Sigmoid colon (tissue), 7 donors: ENCODE results near the gene EPHA7. TPM values are rescaled to one million over a fixed set of nuclear protein-coding genes. Genes with fewer than 3 reads are reported as not detected.

Experiments
- DNase-seq: peaks from one replicate; pipeline ENCODE4 v3.0.0-alpha.2; 2019
- H3K27ac ChIP-seq, 4 donors: fragments of 200-600 bp; sonication (generic); one replicate each; pipeline ENCODE4 v1.5.1; 2016 to 2019; ENCODE audit warnings: mild to moderate bottlenecking in 1 of 4
- H3K27me3 ChIP-seq, 3 donors: fragments of 200-600 bp; sonication (generic); one replicate each; pipeline ENCODE4 v1.5.1; 2019; ENCODE audit warnings: mild to moderate bottlenecking in 1 of 3
- H3K36me3 ChIP-seq, 4 donors: fragments of 200-600 bp; sonication (generic); one replicate each; pipeline ENCODE4 v1.5.1; 2016 to 2019
- H3K4me1 ChIP-seq, 4 donors: fragments of 200-600 bp; sonication (generic); one replicate each; pipeline ENCODE4 v1.5.1; 2017 to 2019
- H3K4me3 ChIP-seq, 4 donors: fragments of 200-600 bp; sonication (generic); one replicate each; pipeline ENCODE4 v1.5.1; 2017 to 2019; ENCODE audit warnings: mild to moderate bottlenecking in 2 of 4, moderate library complexity in 1 of 4
- H3K9me3 ChIP-seq, 4 donors: fragments of 200-600 bp in 3 of 4; sonication (generic) in 3 of 4; one replicate each; pipeline versions ENCODE4 v1.5.1 to v1.6.1; 2013 to 2019
- EP300 ChIP-seq, 4 donors: sonication (generic); formaldehyde crosslinking; IDR thresholded peaks; one replicate each; pipeline ENCODE4 v1.6.1; 2017; ENCODE audit warnings: antibody characterized with exemption in 4 of 4
- POLR2A ChIP-seq, 2 donors: fragments of 450-650 bp; IDR thresholded peaks; one replicate each; pipeline ENCODE4 v1.6.1; 2016; ENCODE audit warnings: antibody characterized with exemption in 2 of 2, mild to moderate bottlenecking in 2 of 2, moderate library complexity in 2 of 2
- POLR2AphosphoS5 ChIP-seq, 4 donors: sonication (generic); formaldehyde crosslinking; IDR thresholded peaks; one replicate each; pipeline ENCODE4 v1.6.1; 2017; ENCODE audit warnings: antibody characterized with exemption in 4 of 4
- WGBS, 2 donors: extraction: QIAGEN DNeasy Blood & Tissue Kit; methylation state at CpG; one replicate each; pipeline ENCODE4 v1.1.7; 2013; 5-methylcytosine and 5-hydroxymethylcytosine counted together
- intact Hi-C: fragments of 100-400 bp; cut with DNase I; formaldehyde crosslinking; loops from one replicate; pipeline ENCODE4 v1.15.1; 2023
- polyA plus RNA-seq, 3 donors: library from polyadenylated mRNA; stranded (reverse); fragments of 200-250 nt; gene quantifications; one replicate each; pipeline ENCODE4 v1.2.3, GENCODE V29; 2013
- total RNA-seq, 4 donors: library from RNA; depleted of rRNA; stranded (reverse); fragments of >200 nt; gene quantifications; one replicate each; pipeline ENCODE4 v1.1.0, GENCODE V29; 2016
- TF ChIP-seq, protein P1 (sequence below), 4 experiments: fragments of 450-650 bp in 3 of 4; fragments of 200-600 bp in 1 of 4; IDR thresholded peaks; one replicate each; pipeline ENCODE4 v1.5.1; 2016 to 2019; ENCODE audit warnings: antibody characterized with exemption in 4 of 4, mild to moderate bottlenecking in 3 of 4, moderate library complexity in 2 of 4
- donor health status: healthy with polysubstance abuse.
- donor health status: Bipolar disorder and iron deficiency.
- donor health status: healthy.

Gene EPHA7
- total and polyA plus RNA-seq, 7 donors, result 1.2 to 134 (median 70.3) TPM; not detected in 1

GRCh38 chr6:93300661-93301060 is 118.7 kb downstream of the EPHA7 start:
- Histone ChIP-seq H3K4me3 (no peak overlapping the region), H3K4me1 (peaks cover 0 to 8% (median 0%) of the 10 kb centered on the region in 4 donors), H3K27ac (no peak overlapping the region), H3K27me3 (no peaks in the 10 kb centered on the region), H3K36me3 (peaks cover 0 to 9% (median 0%) of the 10 kb centered on the region in 4 donors), H3K9me3 (no peaks in the 10 kb centered on the region)
- TF ChIP-seq EP300 (IDR thresholded peaks at IDR 0.05) (no peak), POLR2A (IDR thresholded peaks at IDR 0.05) (no peak), POLR2AphosphoS5 (IDR thresholded peaks at IDR 0.05) (no peak)
- TF ChIP-seq, protein P1, sequence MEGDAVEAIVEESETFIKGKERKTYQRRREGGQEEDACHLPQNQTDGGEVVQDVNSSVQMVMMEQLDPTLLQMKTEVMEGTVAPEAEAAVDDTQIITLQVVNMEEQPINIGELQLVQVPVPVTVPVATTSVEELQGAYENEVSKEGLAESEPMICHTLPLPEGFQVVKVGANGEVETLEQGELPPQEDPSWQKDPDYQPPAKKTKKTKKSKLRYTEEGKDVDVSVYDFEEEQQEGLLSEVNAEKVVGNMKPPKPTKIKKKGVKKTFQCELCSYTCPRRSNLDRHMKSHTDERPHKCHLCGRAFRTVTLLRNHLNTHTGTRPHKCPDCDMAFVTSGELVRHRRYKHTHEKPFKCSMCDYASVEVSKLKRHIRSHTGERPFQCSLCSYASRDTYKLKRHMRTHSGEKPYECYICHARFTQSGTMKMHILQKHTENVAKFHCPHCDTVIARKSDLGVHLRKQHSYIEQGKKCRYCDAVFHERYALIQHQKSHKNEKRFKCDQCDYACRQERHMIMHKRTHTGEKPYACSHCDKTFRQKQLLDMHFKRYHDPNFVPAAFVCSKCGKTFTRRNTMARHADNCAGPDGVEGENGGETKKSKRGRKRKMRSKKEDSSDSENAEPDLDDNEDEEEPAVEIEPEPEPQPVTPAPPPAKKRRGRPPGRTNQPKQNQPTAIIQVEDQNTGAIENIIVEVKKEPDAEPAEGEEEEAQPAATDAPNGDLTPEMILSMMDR (IDR thresholded peaks at IDR 0.05), result no peak
- WGBS, 2 donors, result 63 to 83% methylated on average over 3 of the region's 3 CpGs
- DNase-seq, result no peak
- intact Hi-C loops, result no loop called here

DNA sequence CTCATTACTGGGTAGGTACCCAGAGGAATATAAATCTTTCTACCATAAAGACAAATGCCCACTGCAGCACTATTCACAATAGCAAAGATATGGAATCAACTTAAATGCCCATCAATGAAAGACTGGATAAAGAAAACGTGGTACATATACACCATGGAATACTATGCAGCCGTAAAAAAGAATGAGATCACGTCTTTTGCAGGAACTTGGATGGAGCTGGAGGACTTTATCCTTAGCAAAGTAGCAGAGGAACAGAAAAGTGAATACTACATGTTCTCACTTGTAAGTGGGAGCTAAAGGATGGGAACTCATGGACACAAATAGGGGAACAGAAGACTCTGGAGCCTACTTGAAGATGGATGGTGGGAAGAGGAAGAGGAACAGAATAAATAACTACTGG is 119.7 kb downstream of the EPHA7 start:
- Histone ChIP-seq H3K9me3 (no peaks in the 10 kb centered on the region), H3K27ac (no peak overlapping the region), H3K4me1 (peaks cover 0 to under 1% (median 0%) of the 10 kb centered on the region in 4 donors), H3K4me3 (no peak overlapping the region), H3K27me3 (no peaks in the 10 kb centered on the region), H3K36me3 (peaks cover 0 to 9% (median 0%) of the 10 kb centered on the region in 4 donors)
- no peak for DNase-seq
- 56 to 83% methylated on average over 3 of the region's 3 CpGs for WGBS, 2 donors
- intact Hi-C loops, result no loop called here
- no peak for TF ChIP-seq EP300 (IDR thresholded peaks at IDR 0.05)
- TF ChIP-seq, protein P1 (IDR thresholded peaks at IDR 0.05), result no peak
- no peak for TF ChIP-seq POLR2AphosphoS5 (IDR thresholded peaks at IDR 0.05)

DNA sequence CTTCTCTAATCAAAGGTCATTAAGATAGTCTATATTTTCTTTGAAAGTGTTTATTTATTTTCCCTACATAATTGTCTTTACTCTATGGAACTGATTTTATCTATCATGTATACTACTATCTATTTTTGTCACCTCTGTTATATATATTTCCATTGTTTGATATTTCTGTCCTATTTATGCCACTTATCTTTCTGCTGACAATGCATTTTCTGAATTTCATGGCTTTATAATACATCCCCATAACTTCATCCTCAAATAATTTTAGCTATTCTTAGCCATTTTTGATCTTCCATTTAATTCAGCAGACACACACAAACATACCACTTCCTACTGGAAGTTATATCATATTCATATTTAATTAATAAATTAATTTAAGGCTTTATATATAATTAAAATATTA is 123.7 kb downstream of the EPHA7 start:
- no peaks in the 10 kb centered on the region for H3K9me3 ChIP-seq
- no peaks in the 10 kb centered on the region for H3K27me3 ChIP-seq
- intact Hi-C loops, result no loop called here
- no peaks in the 10 kb centered on the region for H3K36me3 ChIP-seq
- TF ChIP-seq, protein P1 (IDR thresholded peaks at IDR 0.05), result no peak
- TF ChIP-seq POLR2AphosphoS5 (IDR thresholded peaks at IDR 0.05), result no peak
- no peak for TF ChIP-seq POLR2A (IDR thresholded peaks at IDR 0.05)
- no peak for TF ChIP-seq EP300 (IDR thresholded peaks at IDR 0.05)
- no peak overlapping the region for H3K27ac ChIP-seq
- no peaks in the 10 kb centered on the region for H3K4me1 ChIP-seq
- H3K4me3 ChIP-seq, result no peak overlapping the region
- no peak for DNase-seq

DNA sequence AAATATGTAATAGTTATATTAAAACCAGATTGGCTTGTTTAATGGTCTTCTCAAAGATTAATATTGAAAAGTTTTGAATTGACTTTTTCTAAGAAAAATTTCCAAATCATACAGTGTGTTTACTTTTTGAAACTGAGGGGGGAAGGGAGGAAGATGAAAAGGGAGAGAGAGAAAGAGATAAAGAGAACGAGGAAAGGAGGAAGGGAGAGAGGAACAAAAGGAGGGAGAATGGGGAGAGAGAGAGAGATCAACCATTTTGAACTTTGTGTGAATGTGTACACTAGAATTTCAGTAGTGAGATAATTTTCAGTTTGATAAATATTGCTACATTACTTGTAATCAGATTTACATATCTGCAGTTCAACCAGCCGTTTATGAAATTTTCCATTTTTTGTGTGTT is 124.5 kb downstream of the EPHA7 start:
- Histone ChIP-seq H3K36me3 (no peaks in the 10 kb centered on the region), H3K9me3 (no peaks in the 10 kb centered on the region), H3K4me1 (no peaks in the 10 kb centered on the region), H3K27ac (no peak overlapping the region), H3K27me3 (no peaks in the 10 kb centered on the region), H3K4me3 (no peak overlapping the region)
- DNase-seq, result no peak
- 45 to 75% methylated on average over 2 of the region's 2 CpGs for WGBS, 2 donors
- intact Hi-C loops, result no loop called here
- no peak for TF ChIP-seq EP300 (IDR thresholded peaks at IDR 0.05)
- TF ChIP-seq, protein P1 (IDR thresholded peaks at IDR 0.05), result no peak
- no peak for TF ChIP-seq POLR2AphosphoS5 (IDR thresholded peaks at IDR 0.05)
- TF ChIP-seq POLR2A (IDR thresholded peaks at IDR 0.05), result no peak

GRCh38 chr6:93293872-93294271 is 125.5 kb downstream of the EPHA7 start:
- no peaks in the 10 kb centered on the region for H3K4me1 ChIP-seq
- TF ChIP-seq POLR2AphosphoS5 (IDR thresholded peaks at IDR 0.05), result no peak
- no peak for TF ChIP-seq POLR2A (IDR thresholded peaks at IDR 0.05)
- TF ChIP-seq, protein P1 (IDR thresholded peaks at IDR 0.05), result no peak
- no peak for TF ChIP-seq EP300 (IDR thresholded peaks at IDR 0.05)
- WGBS, 2 donors, result 32 to 75% methylated on average over 6 of the region's 6 CpGs
- no peak overlapping the region for H3K4me3 ChIP-seq
- no peaks in the 10 kb centered on the region for H3K9me3 ChIP-seq
- DNase-seq, result no peak
- H3K27me3 ChIP-seq, result no peaks in the 10 kb centered on the region
- intact Hi-C loops, result no loop called here
- no peaks in the 10 kb centered on the region for H3K36me3 ChIP-seq
- no peak overlapping the region for H3K27ac ChIP-seq
